Liver (tissue), 3 donors: ENCODE measurements around the gene CREM.

ENCODE experiments used
- FOXA1 ChIP-seq: IDR thresholded peaks from 2 replicates; pipeline ENCODE4 v1.6.1; 2016; ENCODE audit warnings: antibody characterized with exemption
- RAD21 ChIP-seq, 2 donors: IDR thresholded peaks; 2 replicates each; pipeline ENCODE4 v1.6.1; 2016; ENCODE audit warnings: antibody characterized with exemption in 2 of 2, mild to moderate bottlenecking in 2 of 2
- SP1 ChIP-seq: IDR thresholded peaks from 2 replicates; pipeline ENCODE4 v1.6.1; 2018; ENCODE audit warnings: antibody characterized with exemption, mild to moderate bottlenecking
- TAF1 ChIP-seq: conservative IDR thresholded peaks from 2 replicates; pipeline ENCODE4 v1.6.1; 2016; ENCODE audit warnings: antibody characterized with exemption, mild to moderate bottlenecking
- YY1 ChIP-seq: IDR thresholded peaks from 2 replicates; pipeline ENCODE4 v1.6.1; 2016; ENCODE audit warnings: antibody characterized with exemption, mild to moderate bottlenecking
- TF ChIP-seq, protein P1 (sequence below): fragments of 150-350 bp; IDR thresholded peaks from 2 replicates; pipeline ENCODE4 v1.5.1; 2017; ENCODE audit warnings: improper control_type of control experiment, low read depth, low read length; ENCODE audit not compliant: missing input control
- TF ChIP-seq, protein P2 (sequence below): IDR thresholded peaks from 2 replicates; pipeline ENCODE4 v1.6.1; 2016; ENCODE audit warnings: antibody characterized with exemption
- TF ChIP-seq, protein P3 (sequence below): IDR thresholded peaks from 2 replicates; pipeline ENCODE4 v1.6.1; 2016; ENCODE audit warnings: antibody characterized with exemption
- donor health status: healthy.
- donor health status: healthy.

DNA sequence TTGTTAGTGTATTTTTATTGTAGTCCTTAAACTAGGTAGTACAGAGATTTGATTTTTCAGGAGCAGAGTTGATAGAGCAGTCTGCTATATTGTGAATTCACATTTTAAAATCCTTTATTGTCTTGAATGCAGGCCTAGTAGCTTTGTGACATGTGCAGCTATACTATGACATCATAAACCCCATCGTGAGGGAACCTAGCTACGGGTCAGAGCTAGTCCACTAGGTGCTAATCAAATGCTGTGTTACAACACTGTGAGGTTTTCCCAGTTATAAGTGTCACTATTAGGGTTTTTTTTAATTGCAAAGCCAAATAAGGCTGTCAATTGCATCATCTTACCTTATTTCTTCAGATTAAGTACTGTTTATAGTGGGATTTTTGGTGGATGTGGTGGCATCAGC is 40.7 kb downstream of the CREM start:
- TF ChIP-seq YY1 (no peak), FOXA1 (no peak), SP1 (no peak), TAF1 (no peak), RAD21 (IDR thresholded peaks at IDR 0.05) (no peak)
- TF ChIP-seq, protein P1, sequence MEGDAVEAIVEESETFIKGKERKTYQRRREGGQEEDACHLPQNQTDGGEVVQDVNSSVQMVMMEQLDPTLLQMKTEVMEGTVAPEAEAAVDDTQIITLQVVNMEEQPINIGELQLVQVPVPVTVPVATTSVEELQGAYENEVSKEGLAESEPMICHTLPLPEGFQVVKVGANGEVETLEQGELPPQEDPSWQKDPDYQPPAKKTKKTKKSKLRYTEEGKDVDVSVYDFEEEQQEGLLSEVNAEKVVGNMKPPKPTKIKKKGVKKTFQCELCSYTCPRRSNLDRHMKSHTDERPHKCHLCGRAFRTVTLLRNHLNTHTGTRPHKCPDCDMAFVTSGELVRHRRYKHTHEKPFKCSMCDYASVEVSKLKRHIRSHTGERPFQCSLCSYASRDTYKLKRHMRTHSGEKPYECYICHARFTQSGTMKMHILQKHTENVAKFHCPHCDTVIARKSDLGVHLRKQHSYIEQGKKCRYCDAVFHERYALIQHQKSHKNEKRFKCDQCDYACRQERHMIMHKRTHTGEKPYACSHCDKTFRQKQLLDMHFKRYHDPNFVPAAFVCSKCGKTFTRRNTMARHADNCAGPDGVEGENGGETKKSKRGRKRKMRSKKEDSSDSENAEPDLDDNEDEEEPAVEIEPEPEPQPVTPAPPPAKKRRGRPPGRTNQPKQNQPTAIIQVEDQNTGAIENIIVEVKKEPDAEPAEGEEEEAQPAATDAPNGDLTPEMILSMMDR, result no peak
- TF ChIP-seq, protein P2, sequence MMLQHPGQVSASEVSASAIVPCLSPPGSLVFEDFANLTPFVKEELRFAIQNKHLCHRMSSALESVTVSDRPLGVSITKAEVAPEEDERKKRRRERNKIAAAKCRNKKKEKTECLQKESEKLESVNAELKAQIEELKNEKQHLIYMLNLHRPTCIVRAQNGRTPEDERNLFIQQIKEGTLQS, result no peak
- TF ChIP-seq, protein P3, sequence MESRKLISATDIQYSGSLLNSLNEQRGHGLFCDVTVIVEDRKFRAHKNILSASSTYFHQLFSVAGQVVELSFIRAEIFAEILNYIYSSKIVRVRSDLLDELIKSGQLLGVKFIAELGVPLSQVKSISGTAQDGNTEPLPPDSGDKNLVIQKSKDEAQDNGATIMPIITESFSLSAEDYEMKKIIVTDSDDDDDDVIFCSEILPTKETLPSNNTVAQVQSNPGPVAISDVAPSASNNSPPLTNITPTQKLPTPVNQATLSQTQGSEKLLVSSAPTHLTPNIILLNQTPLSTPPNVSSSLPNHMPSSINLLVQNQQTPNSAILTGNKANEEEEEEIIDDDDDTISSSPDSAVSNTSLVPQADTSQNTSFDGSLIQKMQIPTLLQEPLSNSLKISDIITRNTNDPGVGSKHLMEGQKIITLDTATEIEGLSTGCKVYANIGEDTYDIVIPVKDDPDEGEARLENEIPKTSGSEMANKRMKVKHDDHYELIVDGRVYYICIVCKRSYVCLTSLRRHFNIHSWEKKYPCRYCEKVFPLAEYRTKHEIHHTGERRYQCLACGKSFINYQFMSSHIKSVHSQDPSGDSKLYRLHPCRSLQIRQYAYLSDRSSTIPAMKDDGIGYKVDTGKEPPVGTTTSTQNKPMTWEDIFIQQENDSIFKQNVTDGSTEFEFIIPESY, result no peak
